ENCODE results near the gene ARHGAP22.

Gene ARHGAP22

DNA sequence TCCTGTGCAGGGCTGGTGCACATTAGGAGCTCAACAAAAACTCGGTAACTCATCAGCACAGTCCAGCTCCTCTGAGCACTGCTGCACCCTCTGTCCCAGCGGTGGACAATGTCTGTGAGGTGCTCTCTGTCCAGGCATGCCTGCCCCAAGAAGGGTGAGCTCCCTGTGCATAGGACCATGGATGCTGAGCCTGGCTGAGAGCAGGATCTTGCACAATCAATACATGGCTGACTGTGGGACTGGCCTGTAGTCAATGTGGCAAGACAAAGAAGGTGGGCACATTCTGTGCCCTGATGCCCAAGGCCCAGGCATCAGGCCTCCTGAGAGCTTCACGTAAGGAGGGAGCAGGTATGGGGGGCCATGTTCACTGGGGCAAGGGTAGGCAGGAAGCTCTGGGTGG is 17.1 kb downstream of the ARHGAP22 start:
- no peak for DNase-seq (ENCODE audit: low read depth)

DNA sequence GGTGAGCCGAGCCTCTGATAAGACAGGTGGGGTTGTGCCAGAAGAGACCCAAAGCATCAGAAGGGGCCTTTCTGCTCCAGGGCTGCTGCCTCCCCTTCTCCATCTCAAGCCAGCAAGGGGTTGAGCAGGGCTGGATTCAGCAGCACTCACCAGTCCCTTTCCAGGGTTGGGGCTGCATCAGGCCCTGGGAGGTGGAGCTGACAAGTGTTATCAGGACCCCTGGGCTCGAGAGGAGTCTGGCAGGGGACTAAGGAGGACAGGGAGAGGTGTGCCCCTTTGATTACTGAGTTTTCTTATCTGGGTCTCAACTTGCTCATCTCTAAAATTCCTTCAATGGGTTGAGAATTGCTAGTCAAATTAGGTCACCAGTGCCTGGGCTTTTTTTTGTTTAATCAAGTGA is 17.8 kb downstream of the ARHGAP22 start:
- no peak for DNase-seq (ENCODE audit: low read depth)

DNA sequence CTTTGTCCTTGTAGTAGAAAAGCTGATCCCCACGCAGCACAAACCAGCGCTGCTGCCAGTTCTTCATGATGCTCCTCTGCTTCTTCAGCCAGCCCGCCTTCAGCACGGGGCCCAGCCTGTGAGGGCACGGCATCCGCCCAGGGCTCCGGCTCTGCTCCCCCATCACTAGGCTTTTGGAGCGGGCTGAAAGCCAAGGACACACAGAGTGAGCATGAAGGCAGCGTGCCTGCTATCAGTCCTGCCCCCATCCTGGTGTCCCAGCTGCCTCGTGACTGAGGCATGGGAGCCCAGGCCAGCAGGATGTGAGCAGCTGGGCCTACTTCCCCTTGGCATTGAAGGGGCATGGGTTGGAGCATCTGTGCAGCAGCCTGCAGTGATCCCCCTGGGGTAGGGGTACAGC is 21.9 kb downstream of the ARHGAP22 start:
- DNase-seq (ENCODE audit: low read depth) = no peak

DNA sequence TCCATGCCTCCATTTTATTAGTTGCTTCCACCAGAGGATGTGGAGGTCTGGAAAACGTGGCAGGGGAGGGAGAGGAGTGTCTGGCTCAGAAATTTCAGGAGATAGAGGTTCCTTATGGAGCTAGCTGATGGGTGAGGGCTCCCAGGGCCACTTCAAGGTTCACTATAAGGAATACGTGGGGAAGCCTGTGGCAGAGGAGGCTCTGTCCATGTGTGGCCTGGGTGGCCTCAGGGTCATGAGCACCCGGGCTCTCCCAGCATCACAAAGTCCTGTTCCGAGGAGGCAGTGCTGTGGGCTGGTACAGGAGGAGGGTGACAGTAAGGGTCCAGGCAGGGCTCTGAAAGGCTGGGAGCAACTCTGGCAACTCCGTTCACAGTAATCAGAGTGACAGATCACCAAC is 24.6 kb downstream of the ARHGAP22 start:
- no peak for DNase-seq (ENCODE audit: low read depth)

DNA sequence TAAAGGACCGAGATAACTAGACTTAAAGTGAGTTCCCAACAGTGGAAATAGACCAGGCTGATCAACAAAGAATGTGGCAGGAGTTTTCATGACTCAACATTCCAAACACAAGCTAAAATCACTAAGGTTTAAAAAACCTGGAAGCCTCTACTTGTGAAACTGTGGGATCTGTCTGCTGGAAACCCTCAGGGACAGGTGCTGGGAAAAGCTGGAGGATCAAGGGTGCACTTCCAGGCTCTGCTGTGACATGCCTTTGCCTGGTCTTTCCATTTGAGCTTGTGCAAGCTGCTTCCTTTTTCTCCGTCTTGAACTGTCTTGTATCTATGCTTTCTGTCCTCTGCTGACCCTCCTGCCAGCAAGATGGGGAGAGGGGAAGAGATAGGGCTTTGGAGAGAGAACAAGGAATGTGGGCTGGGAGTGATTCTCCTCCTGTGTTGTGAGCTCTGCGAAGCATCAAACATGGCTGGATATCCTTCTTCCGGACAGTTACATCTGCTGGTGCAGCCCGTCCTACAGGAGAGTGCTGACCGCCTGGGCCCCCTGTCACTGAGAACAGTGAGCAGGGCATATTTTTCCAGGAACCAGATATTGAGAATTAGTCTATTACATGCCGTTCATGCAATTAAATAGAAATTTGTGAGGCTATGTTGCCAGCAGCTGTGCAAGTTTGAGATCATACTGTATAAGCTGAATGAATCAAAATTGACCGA is 25.5 kb downstream of the ARHGAP22 start:
- no peak for DNase-seq (ENCODE audit: low read depth)

DNA sequence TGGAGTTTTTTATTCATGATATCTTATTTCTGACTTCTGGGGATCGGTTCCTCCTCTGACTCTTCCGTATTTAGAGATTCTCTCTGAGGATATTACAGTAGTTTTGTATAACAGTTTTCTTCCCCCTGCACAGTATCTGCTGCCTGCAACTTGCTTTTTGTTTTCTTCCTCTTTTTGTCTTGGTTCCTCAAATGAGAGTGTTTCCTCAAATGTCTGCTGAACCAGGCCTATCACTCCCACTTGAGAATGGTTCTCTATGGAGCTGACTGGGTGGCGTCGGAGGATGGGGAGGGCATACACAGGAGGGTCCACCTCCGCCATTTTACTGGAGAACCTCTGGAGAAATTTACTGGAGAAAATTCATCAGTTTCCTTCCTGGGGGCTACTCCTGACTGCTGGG is 27.7 kb downstream of the ARHGAP22 start:
- no peak for DNase-seq (ENCODE audit: low read depth)

DNA sequence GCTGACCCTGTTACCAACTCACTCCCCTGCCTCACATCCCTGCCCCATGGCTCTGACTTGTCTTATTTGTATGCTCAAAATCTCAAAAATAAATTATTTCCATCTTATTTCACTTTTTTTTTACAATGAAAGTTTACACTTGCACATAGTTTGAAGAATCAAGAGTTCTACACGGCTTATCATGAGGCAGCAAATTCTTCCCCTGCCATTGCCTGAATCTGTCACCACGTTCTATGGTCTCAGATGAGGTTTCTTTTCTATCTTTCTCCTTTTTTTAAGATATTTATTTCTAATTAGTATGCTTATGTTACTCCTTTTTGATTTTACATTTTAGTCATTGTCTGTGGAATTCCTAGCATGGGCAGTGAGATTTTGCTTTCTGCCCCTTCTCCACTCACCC is 28.4 kb downstream of the ARHGAP22 start:
- DNase-seq (ENCODE audit: low read depth) = no peak

DNA sequence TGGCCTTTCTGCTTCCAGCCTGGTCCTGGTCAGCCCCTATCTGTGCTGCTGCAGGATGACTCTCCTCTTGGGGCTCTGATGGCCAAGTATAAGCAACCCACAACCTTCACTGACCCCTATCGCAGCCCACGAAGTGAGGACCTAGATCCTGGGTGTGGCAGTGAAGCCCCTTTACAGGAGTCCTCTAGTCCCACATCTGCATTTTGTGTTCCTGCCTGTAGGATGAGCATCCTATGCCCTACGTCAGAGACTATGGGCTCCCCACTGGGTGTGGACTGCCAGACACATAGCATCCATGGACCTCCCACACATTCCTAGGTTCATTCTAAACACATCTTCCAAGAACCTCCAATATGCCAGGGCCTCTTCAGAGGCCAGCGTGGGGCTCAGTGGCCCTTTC is 29.0 kb downstream of the ARHGAP22 start:
- DNase-seq (ENCODE audit: low read depth) = no peak

DNA sequence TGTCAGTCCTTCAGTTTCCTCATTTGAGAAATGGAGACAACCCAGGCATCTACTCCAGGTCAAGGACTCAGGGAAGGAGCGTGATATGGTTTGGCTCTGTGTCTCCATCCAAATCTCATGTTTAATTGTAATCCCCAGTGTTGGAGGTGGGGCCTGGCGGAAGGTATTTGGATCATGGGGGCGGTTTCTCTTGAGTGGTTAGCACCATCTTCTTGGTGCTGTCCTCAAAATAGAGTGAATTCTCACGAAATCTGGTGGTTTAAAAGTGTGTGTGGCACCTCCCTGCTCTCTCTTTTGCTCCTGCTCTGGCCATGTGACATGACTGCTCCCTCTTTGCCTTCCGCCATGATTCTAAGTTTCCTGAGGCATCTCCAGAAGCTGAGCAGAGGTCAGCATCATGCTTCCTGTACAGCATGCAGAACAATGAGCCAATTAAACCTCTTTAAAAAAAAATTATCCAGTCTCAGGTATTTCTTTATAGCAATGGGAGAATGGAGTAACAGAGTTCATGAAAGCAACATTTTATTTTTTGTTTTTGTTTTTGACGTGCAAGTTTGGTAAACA is 30.0 kb downstream of the ARHGAP22 start:
- DNase-seq (ENCODE audit: low read depth) = no peak

DNA sequence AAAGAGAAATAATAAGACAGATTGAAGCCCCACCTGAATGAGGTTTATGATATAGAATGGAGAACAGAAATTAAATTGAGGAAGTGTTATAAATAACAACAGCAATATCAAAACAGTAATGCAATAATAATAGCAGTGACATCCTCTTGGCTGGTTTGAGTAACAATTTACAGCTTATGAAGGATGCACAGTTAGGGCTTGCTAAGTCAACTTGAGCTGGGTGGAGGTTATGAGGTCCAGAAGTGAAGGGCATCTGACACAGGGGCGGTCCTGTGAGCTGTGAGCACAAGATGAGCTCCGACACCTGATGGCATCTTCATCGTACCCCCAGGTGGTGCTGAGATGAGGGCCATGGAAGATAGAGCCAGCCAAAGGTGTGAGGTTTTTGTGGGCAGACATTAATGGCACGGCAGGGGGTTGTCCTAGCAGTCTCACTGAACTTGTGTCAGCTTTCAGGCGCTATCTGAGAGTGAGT is 30.5 kb downstream of the ARHGAP22 start:
- no peak for DNase-seq (ENCODE audit: low read depth)

DNA sequence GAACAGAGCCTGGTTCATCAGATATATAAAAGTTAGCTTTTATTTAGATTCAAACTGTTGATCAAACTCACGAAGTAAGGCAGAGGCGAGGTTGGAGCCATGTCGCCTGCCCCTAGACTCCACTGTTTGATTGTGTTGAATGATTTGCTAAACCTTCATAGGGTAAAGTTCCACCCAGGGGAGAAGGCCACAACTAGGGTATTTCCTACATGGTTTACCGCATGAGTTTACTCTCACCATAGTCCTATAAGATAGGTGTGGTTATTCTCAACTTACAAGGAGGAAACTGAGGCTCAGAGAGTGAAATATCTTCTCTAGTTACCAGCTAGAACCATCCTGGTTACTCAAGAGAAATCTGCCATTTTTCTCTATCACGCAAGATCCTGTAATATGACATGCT is 31.8 kb downstream of the ARHGAP22 start:
- DNase-seq (ENCODE audit: low read depth) = no peak

DNA sequence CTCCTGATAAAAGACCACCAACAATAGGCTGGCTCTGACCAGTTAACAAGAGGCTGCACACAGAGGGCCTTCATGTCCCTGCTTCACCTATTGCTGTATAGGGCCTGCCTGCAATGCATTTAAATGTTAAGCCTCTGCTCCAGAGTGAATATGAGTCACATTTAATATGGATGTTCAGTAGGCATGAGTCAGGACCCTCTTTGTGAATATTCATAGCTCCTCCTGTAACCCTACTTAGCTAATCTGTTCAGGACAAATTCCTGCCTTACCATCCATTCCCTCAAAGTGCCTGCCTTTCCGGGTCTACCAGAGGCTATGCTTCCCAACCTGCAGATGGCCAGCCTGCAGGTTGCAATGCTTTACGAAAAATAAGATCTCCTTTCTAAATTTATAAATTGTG is 32.5 kb downstream of the ARHGAP22 start:
- no peak for DNase-seq (ENCODE audit: low read depth)

DNA sequence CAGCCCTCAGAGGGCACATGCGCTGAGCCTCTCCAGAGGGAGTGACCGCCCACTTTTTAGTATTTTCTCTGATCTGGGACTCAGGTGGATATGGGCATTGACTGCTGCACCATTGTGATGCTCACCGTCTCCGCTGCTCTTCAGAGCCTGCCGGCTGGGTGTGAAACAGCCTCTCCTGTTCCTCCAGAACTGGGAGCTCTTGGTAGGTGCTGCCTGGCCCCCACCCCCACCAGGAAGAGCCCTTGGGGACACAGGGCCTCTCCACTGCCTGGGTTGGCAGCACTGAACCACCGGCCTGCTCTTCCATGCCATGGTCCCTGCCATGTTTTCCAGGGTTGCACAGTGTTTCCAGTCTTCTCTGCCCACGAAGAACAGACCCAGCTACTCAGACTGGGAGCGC is 36.3 kb downstream of the ARHGAP22 start:
- DNase-seq (ENCODE audit: low read depth) = no peak

DNA sequence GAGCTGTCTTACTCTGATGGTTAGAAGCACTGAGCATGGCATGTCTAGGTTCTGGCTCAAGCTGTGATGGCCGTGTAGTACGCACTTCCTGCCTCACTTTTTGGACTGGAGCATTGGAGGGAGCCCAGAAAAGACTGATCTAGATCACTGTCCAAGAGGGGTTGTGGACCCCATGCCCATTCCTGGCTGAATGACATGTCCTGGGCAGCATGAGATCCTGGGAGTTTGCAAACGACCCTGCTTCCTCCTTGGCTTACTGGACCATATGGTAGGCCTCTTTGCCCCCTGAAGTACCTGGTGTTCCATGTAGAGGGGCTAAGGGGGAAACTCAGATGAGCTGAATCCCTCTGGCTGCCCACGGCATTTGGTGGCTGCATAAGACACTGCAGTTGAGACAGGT is 36.7 kb downstream of the ARHGAP22 start:
- no peak for DNase-seq (ENCODE audit: low read depth)

DNA sequence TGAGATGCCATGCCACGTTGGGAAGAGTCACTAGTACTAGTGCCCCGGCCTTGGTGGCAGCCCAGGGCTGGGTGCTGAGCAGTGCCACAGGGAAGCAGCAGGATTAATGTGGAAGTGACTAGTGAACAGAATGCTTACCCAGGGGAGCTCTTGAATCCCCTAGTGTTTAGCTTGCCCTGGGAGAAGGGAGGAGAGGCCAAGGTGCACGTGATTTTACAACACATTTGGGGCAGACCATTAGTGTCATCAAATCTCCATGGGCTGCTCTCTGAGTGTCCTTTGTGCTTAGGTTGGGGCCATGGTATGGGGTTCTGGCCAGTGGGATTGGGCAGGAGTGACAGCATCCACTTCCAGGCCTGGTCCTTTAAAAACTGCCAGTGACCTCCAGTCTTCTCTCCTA is 37.5 kb downstream of the ARHGAP22 start:
- DNase-seq (ENCODE audit: low read depth) = no peak

DNA sequence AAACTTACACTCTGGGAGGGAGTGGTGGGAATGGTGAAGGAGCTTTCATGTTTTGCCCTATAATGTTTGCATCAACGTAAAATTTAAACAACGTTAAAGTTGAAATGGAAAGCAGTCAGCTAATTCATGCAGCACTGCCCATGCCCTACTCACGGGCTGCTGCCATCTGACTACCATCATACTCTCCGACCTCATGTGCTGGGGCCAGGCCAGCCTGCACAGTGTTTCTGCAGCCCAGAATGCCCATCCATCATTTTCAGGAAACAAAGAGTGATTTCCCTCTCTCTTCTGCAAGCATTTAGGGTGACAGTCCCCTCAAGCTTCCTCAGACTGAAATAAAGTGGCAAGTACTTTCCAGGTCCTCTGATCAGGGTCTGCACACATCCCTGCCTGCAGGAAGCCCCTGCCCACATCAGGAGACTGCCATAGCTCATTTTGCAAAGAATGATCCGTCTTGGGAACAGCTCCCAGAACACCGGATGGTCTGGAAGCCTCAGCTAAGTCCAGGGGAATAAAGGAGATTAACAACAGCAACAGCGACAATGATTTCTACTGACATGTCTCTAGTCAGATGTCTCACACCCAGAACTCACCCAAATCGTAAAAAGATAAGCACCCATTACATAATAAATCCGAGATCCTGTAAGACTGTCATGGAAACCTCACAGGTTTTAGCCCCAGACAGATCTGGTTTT is 40.3 kb downstream of the ARHGAP22 start:
- DNase-seq (ENCODE audit: low read depth) = no peak

DNA sequence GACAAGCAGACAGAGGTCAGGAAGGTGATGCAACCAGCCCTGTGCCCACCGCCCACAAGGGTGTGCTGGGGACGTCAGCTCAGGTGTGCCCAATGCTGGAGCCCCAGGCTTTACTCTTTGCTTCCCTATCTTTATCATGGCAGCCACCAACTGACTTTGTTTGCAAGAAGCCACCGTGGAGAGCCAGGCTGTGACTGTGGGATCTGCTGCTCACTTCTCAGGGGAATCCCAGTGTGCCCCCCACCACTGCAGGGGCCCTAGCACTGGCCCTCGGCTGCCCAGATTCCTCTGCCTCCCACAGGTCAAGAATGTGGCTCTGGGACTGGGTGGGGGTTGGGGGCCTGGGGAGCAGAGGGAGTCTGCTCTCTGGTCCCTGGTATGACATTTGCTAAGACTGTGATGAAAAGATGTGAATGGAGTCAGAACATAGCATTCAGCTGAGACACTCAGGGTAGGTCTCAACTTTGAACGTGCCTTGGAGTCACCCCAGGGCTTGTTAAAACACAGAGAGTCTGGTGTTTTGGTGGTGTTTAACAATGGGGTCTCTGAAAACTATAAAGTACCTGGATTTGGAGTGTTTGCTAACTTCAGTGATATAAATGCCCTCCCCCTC is 47.3 kb downstream of the ARHGAP22 start:
- DNase-seq (ENCODE audit: low read depth) = no peak

DNA sequence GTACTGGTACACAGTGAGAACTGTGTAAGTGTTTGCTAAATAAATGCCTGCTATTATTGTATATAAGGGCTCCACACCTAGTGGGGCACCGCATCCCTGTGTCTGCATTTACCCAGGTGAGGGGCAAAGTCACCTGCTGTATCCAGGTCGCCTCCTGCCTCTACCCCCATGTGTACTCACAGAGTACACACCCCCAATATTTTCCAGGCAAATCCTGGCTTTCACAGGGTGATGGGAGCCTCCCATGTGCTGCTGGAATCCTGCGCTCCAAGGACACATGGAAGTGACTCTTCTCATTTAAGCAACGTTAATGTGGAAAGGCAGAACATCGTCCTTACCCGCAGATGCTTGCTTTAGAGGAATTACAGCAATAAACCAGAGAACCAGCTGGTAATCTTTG is 48.2 kb downstream of the ARHGAP22 start:
- no peak for DNase-seq (ENCODE audit: low read depth)

DNA sequence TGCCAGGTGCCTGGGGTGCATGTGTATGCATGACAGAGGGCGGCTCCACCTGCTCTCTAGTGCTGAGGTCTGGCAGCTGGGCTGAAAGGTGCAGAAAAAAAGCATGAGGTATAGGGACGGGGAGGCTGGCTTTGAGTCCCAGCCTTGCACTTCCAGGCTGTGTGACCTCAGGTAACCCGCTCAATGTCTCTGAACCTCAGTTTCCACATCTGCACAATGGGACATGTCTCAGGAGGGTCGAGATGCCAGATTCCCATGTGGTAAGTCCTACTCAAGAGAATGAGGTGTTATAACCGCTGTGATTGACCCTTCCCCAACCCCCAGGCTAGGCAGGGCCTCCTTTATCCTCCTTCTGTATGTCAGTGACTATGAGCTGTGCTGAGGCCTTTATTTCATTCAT is 48.8 kb downstream of the ARHGAP22 start:
- DNase-seq (ENCODE audit: low read depth) = no peak

DNA sequence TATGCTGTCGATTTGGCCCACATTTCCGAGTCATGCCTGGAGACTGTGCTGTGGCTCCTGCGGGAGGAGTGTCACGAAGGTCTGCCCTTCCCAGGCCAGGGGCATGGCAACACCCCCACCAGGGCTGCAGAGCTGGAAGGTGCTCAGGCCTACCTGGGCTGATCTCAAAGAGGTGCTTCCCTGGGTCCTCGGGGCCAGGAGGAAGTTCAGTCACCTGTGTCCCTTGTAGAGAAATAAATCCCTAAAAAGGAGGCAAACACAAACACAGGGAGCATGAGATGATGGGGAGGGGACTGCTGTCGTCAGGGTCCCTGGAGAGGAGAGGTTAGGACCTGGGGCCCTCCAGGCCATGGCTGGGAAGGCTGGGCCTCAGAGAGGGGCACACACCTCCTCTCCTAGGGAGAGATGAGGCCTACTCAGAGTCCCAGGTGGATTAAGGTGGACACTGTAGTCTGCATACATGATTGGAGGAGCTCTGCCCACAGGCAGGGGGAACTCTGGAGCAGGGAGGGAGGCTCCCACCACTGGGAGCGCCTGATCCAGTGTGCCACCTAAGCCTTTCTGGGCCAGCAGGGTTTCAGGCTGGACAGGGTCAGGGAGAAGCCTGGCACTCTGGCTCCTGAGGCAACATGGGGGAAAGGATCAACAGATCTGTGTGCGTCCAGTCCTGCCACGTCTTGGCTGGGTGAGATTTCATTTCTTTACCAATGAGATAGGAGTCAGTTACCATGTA is 49.4 kb downstream of the ARHGAP22 start:
- DNase-seq (ENCODE audit: low read depth) = no peak

DNA sequence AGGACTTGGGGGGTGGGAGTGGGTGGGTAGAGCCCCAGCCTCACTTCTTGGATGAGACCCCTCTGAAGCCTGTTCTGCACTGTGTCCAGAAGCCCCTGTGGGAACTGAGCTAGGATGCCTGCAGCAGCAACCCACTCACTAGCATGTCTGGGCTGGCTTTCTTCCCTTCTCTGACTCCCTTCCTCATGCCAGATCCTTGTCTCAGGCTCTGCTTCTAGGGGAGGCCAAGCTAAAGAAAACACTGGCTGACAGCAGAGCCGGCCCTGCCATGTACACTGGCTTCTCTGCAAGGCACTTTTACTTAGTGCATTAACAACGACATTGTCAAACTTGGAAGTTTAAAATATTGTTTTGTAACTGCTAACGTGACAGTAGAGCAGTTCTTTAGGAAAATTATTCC is 50.2 kb downstream of the ARHGAP22 start:
- no peak for DNase-seq (ENCODE audit: low read depth)

DNA sequence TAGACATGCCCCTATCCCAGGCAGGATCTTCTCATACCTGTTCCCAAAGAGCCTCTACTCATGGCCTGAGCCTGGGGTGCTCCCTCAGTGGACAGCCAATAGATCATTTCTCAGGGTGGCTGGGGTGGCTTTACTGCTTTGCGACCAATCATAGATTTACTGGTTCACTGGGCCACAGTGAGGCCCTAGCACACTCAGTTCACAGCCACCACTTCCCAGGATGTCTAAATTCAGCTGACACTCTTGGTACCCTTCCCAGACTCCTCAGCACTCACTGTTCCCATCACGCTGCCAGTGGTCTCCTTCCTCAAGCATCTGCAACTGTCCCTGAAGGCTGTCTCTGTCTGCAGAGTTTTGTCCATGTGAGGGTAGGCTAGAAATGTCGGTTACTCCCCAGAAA is 50.6 kb downstream of the ARHGAP22 start:
- no peak for DNase-seq (ENCODE audit: low read depth)

Measured in stimulated activated CD8-positive, alpha-beta memory T cell treated with anti-CD3 and anti-CD28 coated beads, Interleukin-12 subunit alpha, Interleukin-12 subunit beta, amount 100 ng/mL, for 1 hour (primary cell).